ENCODE results near the gene STARD5.

Gene STARD5

DNA sequence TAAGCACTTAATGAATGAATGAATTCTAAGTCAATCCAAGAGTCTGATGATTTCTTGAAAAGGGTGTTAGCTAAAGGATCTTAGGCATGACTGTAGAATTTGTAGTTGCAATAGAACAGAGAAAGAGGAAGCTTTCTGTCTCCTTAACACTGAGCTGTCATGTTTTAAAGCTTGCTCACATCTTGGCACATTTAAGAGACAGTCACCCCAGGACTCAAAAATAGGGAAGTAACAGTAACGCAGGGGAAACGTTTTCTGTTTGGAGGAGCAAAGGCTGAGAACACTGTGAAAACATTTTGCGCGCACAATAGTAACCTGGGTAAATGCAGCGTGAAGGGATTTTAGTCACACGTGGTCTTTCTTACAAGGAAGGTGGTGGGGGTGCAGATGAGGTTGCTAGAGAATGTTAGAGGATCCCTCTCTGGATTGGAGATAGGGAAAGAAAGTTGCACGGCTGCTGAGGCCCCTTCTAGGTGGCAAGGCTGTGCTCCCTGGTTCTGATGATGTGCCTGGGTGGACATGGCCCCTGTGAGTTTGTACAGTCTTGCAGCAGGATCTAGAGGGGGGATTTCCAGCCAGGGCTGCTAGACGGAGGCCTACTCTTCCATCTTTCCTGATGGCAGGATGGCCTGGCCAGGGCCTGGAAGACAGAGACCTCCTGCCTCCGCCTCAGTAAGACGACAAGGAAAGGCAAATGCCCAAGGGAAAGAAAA is 12.0 kb downstream of the STARD5 start:
- DNase-seq (ENCODE audit: low read depth) = no peak

DNA sequence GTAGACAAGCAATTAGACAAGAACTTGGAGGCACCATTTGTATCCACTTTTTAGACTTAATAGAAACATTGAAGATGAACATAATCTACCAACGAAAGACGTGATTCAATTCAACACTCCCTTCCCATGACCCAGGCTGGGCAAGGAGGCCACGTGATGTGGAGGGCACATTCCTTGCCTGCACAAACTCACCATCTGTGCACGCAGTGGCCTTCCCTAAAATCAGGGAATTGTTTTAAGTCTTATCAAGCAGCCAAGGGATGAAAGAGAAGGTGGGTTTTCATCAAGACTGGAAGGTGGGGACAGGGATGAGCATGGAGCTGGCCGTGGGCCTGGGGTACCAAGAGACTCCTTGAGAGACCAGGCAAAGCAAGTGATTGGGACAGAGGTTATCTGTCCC is 13.5 kb downstream of the STARD5 start:
- no peak for DNase-seq (ENCODE audit: low read depth)

DNA sequence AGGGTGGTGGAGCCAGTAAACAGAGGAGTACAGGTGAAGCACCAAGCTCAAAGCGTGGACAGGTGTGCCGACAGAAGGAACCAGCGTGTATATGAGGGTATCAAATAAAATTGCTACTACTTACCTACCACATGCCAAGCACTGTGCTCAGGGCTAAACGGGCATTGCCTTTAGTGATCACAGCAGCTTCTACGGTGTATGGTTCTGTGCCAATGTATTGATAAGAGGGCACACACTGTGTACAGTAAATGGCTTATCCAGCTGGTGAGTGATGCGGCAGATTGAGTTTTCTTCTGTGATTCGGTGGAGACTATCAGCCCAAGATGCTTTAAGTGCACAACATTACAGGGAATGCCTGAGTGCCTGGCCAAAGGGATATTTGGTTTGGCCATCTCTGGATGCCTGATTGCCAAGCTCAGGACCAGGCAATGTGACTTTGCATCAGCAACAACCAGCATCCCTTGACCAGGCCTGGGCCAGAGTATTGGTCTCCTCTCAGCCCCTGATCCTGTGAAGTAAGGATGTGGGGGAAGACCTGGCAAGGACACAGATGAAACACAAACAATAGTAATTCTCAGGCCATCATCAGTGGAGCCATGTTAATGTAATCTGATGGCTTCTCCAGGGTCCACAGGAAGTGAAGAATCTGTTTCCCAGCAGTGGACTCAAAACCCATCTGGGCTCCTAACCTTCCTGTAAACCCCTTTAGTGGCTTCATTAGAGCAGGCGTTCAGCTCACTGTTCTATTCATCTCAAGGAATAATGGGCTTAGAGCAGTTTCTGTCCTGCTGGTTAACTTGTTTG is 14.1 kb downstream of the STARD5 start:
- no peak for DNase-seq (ENCODE audit: low read depth)

DNA sequence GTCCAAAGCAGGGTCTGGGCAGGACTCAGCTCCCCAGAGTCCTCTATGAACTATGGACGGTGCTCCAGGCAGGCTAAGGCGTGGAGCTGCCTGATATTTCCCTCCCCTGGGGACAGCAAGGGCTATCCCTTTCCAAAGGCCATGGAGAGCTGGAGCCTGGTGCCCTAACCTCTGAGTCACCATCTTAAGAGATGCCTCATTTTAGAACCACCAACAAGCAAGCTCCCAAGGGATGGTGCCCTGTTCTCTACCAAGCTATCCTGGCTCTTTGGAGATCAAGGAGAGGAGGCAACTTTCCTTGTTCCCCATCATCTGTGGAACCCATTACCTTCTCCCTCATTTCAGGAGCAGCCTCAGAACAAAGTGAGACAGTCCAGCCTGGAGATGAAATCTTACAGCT is 15.7 kb downstream of the STARD5 start:
- peak; percentile 57 for DNase-seq (ENCODE audit: low read depth)

DNA sequence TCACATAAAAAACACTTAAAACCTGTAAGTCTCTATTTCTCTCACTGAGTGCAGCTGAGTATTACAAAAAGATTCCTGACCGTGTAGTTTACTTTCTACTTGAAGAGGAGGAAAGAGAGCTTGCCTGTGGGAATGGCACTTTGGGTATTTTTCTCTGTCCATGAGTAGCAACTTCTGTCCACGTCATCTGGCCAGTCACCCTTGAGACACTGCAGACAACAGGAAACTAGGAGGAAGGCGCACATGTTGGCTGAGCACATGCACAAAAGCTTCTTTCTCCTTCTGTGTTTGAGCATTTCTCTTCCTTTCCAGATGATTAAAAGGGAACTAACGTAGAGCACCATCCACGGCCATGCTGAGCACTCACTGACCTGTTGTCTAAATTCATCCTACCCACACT is 19.7 kb downstream of the STARD5 start:
- no peak for DNase-seq (ENCODE audit: low read depth)

DNA sequence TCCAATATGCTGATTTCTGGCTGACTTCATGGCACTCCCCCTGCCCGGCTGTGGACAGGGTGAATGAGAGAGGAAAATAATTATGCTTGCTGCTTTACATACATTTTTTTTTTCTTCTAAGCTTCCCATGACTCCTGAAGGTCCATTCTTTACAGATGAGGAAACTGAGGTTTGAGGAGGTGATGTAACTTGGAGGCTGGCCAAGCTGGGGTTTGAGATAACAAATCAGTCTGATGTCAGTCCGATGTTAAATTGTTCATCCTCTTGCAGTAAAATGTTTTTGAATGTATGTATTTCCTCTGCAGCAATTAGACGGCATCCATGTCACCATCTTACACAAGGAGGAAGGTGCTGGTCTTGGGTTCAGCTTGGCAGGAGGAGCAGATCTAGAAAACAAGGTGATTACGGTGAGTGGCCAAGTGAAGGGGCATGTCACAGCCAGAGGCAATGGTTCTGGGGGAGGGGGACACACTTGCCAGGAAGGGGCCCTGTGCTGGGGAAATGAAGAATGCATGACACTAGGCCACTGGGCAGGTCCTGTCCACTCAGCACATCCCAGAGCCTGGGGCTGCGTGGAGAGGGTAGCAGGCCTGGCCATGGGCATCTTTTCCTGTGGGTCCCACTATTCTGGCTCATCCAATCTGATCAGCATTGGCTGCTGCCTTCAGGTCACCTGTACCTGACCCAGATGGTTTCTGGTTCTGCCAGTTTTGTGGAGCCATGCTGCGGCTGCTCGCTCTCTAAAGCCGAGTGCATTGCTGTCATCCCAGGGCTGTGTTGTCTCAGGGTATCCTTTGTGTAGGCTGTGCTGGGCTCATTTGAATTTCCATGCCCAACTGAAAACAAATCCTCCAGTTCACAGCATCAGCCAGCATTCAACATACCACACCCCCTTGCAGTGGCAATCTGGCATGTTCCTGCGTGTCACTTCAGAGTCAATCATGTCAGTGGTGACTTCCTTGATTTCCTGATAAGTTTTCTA is 20.4 kb downstream of the STARD5 start:
- no peak for DNase-seq (ENCODE audit: low read depth)

DNA sequence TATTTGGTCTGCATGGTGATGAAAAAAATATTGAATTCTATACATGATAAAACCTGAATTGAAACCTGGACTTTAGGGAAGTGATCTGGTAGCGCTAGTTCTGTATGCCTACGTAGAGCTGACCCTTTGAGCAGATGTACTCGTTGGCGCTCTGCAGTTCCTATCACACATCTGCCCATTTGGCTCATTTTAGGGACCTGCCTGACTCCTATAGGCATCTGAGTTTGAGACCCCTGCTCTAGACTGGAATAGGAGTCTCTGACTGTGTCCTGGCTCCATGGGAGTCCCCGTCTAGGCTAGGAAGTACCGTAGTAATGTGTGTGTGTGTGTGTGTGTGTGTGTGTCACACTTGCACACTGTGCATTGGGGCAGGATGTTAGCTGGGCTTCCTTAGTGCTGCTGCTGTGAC is 21.2 kb downstream of the STARD5 start:
- no peak for DNase-seq (ENCODE audit: low read depth)

DNA sequence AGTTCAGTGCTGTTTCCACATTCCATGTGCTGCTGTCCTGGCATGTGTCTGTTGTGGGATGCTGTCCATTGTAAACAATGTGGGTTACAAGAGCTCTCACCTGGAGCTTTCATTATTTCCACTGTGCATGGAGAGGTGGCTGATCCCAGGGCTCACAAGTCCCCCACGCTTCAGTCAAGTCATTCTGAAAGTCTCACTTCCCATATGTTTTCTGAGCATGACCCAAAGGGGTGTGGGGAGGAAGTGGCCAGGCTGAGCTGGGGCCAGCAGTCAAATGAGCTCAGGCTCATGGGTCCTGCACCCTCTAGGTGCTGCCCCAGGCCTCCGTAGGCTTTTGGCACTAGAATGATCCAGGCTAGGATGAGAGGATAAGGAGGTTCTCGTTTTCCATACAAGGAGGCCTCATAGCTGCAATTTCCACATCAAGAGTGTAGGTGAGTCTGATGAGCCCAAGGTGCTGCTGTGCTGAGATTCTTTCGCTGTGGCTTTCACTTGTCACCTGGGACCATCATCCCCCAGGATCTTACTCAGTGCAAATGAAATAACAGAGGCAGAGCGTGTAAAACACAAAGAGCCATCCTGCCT is 22.0 kb downstream of the STARD5 start:
- DNase-seq (ENCODE audit: low read depth) = no peak

DNA sequence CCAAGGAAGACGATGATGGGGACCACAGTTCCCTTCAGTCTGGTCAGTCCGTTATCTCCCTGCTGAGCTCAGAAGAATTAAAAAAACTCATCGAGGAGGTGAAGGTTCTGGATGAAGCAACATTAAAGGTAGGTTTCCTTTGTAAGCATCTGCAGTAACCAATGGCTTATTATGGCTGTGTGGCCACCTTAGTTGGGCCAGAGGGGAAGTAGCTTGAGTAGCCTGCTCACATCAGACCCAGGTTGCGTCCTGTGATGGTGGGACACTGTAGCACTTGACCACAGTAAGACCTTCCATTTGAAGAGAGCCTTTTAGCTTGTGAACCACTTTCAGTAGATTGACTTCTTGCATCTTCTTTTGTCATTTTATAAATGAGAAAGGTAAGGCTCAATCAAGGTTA is 22.6 kb downstream of the STARD5 start:
- no peak for DNase-seq (ENCODE audit: low read depth)

DNA sequence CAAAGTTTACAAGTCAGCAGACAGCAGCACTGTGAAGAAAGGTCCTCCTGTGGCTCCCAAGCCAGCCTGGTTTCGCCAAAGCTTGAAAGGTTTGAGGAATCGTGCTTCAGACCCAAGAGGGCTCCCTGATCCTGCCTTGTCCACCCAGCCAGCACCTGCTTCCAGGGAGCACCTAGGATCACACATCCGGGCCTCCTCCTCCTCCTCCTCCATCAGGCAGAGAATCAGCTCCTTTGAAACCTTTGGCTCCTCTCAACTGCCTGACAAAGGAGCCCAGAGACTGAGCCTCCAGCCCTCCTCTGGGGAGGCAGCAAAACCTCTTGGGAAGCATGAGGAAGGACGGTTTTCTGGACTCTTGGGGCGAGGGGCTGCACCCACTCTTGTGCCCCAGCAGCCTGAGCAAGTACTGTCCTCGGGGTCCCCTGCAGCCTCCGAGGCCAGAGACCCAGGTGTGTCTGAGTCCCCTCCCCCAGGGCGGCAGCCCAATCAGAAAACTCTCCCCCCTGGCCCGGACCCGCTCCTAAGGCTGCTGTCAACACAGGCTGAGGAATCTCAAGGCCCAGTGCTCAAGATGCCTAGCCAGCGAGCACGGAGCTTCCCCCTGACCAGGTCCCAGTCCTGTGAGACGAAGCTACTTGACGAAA is 24.2 kb downstream of the STARD5 start:
- no peak for DNase-seq (ENCODE audit: low read depth)

DNA sequence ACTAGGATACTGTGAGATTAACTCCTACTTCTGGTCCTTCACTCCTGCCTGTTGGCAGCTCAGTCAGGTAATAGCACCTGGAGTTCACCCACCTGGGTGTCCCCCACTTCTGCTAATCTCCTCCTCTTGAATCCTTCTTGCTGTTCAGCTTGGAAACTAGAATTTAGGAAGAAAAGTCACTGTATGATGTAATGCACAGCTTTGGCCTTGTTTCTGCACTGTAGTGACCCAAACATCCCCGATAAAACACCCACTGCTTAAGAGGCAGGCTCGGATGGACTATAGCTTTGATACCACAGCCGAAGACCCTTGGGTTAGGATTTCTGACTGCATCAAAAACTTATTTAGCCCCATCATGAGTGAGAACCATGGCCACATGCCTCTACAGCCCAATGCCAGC is 24.8 kb downstream of the STARD5 start:
- DNase-seq (ENCODE audit: low read depth) = no peak

DNA sequence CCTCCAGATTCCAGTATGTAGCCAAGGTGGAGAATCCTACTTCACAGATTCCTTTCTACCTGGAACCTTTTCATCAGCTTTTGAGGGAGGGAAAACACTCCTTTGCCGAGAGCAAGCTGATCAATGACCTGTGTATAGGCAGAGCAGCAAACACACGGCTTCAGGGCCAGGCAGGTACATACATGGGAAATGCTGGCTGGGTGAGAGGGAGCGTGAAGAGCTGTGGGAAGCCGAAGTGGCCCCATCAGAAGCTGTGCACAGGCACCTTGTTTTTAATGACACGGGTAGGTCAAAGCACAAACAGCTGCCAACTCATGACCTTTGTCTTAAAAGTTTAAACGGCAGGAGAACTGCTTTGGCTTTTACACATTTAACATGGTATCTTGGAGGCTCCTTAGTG is 25.3 kb downstream of the STARD5 start:
- no peak for DNase-seq (ENCODE audit: low read depth)

DNA sequence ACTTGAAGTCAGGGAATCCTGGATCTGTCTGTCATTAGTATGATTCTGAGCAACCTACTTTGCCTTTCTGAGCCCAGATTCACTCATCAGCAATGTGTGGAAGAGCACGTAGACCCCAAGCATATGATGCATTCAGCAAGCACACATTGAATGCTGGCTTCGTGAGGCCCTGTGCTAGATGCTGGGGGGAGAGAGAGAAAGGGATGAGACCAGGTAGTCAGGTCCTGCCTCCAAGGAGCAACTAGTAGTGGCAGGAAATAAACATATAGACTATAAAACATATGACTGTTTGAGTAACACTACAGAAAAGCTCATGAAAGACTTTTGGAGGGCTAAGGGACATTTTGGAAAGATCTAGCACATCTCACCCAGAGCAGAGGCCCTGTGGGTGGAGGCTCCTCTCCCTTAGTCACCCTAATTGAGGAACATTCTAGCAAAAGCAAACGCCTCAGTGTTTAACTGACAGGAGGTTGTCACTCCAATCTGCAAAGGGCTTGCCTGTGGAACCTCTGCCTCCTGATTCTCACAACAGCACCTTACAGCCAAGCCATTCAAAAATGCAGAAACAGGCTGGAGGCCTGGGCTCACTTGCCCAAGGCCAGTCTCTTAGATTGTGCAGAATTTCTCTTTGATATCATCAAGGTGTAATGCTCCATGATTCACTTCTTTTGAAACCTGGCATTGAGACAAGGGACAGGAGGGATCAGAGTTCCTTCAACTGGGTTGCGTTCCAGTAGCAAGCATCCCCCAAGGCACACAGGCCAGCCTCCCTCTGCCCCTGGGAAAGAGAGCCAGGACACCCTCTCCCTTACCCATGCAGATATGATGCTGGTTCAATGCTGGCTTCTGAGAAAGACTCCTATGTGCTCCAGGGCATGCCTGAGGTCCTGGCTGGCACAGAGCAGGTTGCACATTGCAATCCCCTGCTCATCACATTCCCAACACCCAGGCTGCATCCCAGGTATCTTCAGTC is 26.1 kb downstream of the STARD5 start:
- no peak for DNase-seq (ENCODE audit: low read depth)

DNA sequence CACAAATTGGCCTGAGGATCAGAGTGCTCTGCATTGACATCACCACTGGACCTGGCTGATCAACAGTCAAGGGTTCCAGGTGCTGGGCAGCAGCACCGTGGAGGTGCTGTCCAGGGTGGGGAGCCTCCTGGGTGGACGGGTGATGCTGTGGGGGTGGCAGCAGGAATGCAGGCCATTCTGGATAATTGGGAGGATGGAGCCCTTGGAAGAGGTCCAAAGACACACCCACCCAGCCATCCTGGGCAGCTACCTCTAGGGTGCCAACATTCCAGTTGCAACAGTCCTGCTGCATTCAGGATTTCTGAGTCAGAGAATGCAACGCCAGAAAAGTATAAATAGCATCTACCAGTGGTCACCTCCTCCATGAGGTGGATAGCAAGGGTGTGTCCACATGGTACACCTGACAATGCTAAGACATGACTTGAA is 26.8 kb downstream of the STARD5 start:
- DNase-seq (ENCODE audit: low read depth) = peak; percentile 28

DNA sequence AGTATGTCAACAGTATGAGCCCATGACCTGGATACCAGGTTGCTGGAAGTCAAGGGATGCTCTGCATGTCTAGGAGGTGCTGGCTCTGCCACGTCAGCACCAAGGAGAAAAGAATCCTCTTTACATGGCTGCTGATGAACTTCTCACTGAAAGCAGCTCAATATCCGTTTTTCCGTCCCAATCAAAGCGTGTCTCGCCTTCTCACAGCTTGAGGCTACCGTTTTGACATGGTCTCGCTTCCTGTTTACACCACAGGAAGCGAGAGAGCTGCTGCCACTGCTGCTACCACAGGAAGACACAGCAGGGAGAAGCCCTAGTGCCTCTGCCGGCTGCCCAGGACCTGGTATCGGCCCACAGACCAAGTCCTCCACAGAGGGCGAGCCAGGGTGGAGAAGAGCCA is 27.3 kb downstream of the STARD5 start:
- DNase-seq (ENCODE audit: low read depth) = no peak

DNA sequence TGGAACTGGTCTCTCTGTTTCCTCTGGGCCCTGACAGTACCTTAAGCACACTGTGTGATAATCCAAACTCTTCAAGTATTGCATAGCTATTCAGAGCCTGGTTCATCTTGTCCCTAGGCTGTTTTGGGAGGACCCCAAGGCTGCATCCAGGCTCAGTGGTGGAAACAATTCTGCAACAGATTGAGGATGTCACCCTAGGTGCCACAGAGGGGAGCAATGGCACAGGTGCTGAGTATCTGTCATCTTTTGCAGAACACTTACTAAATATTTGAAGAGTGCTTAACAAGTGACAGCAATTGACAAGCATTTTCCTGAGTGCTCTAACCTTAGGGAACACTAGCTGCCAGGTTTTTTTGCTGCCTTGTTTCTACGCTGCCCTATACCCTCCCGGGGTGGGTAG is 27.8 kb downstream of the STARD5 start:
- no peak for DNase-seq (ENCODE audit: low read depth)

DNA sequence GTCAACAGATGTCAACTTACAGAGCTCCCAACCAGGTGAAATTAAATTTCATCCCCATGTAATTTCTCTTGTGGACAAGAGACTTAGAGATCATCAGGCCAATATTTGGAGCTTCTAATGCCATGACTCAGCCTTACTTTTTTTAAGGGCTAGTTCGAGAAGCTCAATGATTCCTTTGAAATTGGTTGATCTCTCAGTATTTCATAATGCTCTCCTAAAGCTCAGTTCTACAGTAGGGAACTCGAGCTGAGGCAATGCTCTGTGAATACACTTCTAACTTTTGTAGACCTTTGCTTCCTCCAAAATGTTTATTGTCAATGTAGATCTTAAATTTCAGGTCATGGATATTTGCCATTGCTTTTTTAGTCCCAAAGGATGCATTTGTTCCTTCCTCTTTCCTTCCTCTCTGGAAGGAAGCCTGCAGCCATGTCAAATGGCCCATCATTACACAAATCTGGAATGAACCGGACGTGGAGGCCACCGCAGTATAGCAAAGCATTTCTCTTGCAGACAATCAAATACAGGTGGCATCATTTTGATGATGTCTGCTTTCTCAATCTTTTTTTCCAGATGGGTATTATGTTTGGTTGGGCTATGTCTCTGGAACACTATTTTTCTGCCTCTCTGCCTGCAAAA is 28.3 kb downstream of the STARD5 start:
- DNase-seq (ENCODE audit: low read depth) = peak; percentile 37

DNA sequence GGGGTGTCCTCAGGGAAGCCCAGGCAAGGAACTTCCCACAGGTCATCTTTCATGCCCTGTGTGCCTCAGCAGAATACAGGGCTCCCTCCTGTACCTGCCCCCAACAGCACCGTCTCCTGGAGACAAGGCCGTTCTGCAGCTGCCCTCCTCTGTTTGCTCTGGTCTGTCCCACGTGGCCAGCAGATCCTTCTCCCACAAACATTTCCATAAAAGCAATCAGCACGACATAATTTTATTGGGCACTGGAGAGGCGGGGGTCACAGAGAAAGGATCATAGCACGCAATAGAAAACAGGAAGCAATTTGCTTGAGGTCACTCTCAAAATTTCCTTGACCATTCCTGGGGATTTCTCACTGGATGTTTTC is 29.4 kb downstream of the STARD5 start:
- DNase-seq (ENCODE audit: low read depth) = no peak

DNA sequence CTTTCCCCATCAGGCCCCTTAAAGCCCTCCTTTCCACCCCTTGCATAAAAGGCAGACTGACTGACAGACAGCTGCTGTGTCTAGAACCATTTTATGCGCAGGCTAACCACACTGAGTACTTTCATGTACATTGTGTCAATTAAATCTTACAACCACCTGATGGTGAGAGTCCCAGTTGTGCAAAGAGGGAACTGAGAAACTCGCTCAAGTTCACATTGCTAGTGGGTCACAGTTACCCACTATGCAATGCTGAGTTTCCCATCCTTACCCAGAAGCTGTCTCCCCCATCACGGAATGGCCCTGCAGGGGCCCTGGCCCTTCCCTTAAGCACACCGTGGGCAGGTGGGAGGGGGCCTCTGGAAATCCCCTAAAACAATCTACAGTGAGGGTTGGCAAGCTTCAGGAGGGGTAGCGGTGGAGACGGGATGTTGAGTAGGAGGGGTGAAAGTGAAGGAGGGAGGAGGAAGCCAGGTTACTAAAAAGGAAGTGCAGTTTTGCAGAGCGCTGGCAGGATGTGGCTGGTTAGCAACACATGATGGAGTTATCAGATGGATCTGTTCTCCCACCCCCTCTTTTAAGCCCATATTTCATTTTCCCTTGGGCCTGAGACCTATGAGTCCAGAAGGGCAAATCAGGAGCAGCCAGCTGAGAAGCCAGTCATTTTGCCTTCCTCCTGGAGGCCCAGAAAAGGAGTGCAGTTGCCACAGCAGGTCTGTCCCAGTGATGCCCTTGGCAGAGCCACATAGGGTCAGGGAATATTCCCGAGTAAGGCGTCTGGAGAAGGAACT is 30.0 kb downstream of the STARD5 start:
- DNase-seq (ENCODE audit: low read depth) = no peak

All from fibroblast of gingiva (primary cell).